ENCODE data around the gene AUH.

Gene AUH

DNA sequence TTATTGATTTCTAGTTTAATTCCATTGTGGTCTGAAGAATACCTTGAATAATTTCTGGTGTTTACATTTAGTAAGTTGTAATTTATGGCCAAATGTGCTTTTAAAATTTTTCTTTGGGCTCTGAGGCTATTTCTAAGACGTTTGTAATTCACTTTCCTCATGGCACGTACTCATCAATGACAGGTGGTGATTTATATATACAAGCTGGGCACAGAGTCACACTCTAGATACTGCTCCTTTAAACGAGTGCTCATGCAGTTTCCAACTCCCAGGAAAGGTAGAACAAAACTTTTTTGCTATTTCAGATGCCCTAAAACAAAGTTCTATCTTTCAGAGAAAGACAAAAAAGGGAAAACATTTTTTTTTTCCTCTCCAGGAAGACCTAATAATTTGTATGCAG lies 146.9 kb downstream of the AUH start:
- in situ Hi-C loops (cut with HindIII; ENCODE audit: low pct_unique_long_range_greater_than_20kb, low sequenced_read_pairs) = no loop called here
- TF ChIP-seq JUND (IDR thresholded peaks at IDR 0.05; ENCODE audit: low read depth) = no peak
- DNase-seq (ENCODE audit: low read depth in 1 of 2, low spot score in 1 of 2) = no peak

DNA sequence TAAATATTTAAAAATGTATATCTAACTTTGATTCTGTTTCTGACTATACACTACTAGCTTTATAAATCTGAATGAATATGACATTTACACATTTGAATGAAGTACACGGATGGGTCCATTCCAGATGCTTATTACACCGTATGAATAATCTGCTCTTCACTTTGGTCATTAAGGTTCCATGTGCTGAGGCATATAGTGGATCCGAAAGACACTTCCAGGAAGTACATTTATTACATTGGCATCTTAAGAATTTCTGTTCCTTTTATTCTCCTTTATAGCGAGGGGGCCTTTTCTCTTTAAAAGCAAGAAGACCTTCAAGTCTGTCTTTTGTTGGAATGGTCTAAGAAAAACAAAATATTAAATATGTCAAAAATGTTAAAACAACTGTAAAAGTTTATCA lies 147.6 kb downstream of the AUH start:
- in situ Hi-C loops (cut with HindIII; ENCODE audit: low pct_unique_long_range_greater_than_20kb, low sequenced_read_pairs) = no loop called here
- no peak for TF ChIP-seq JUND (IDR thresholded peaks at IDR 0.05; ENCODE audit: low read depth)
- DNase-seq (ENCODE audit: low read depth in 1 of 2, low spot score in 1 of 2) = no peak

DNA sequence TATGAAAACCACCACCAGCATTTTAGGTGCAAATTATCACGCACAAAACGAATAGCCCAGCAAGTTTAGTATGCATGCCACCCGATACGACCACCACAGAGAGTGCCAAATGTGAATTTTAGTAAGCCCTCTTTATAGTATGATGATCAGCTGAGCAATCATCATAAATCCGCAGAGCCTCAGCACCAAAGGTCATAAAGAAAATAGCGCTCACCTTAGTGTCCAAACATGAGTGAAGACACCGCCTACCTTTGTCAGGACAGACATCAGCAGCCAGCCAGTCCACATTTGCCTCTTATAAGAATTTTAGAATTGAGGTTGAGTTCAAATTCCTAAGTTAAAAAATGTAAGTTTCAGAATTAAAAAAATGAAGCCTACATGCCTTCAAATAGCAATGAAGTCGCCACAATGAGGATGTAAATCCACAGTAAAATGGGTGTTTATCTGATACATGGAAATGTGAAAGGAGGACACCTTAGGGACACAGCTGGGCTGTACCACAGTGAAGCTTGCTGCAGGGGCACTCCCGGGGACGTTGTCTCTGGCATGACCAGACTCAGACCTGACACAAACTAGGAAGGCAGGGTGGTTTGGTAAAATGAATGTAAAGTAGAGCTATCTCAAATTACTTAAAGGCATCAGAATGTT lies 149.0 kb downstream of the AUH start:
- in situ Hi-C loops (cut with HindIII; ENCODE audit: low pct_unique_long_range_greater_than_20kb, low sequenced_read_pairs) = no loop called here
- no peak for TF ChIP-seq JUND (IDR thresholded peaks at IDR 0.05; ENCODE audit: low read depth)
- DNase-seq (ENCODE audit: low read depth in 1 of 2, low spot score in 1 of 2) = no peak

DNA sequence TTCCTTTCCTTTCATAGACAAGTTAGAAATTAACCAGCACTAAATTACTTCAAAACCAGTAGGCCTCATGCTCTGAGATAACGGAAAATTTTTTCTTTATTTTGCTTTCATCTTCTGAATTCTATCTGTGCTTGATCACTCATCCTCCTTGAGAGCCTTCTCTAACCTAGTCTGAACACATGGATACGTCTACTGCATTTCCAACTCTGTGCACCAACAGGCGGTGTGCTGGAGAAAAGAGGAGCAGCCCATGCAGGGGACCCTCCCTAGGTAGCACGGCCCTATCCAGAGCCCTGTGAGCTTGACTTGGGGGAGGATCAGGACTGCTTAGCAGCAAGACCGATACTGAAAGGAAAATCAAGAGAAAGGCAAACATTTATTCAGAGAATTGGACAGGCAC lies 149.8 kb downstream of the AUH start:
- in situ Hi-C loops (cut with HindIII; ENCODE audit: low pct_unique_long_range_greater_than_20kb, low sequenced_read_pairs) = no loop called here
- no peak for TF ChIP-seq JUND (IDR thresholded peaks at IDR 0.05; ENCODE audit: low read depth)
- DNase-seq (ENCODE audit: low read depth in 1 of 2, low spot score in 1 of 2) = no peak

DNA sequence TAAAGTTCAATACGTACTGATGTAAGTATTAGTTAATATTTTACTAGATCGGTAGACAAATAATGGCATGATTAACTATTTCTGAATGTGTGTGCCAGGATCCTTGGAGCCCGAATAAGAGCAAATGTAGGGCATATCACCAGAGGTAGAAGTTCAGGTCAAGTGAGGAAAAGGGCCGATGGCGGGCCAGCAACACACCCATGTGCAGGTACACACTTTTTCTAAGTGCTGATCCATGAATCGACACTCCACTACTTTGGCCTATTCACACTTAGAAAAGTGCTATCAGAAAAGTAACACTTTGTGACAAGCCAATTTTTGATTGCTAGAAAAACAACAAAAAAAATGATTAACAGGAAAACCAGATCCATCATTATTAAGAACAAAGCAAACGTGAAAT lies 150.3 kb downstream of the AUH start:
- in situ Hi-C loops (cut with HindIII; ENCODE audit: low pct_unique_long_range_greater_than_20kb, low sequenced_read_pairs) = no loop called here
- DNase-seq (ENCODE audit: low read depth in 1 of 2, low spot score in 1 of 2) = no peak
- no peak for TF ChIP-seq JUND (IDR thresholded peaks at IDR 0.05; ENCODE audit: low read depth)

DNA sequence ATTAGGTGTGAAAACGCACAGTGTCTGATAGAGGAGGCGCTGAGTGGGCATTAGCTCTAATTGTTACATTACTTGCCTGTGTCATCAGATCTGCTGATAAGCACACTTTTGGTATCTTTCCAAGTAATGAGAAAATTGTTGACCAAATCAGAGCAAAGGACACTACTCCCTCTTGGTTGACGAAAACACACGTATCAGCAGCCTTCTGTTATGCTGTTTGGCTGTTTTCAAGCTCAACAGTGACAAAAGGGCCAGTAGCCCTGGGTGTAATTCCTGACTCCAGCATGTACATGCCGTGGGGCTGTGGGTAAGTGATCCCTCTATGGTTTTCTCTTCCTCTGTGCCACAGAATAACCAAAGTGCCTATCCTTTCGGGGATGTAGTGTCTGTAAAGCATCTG lies 151.4 kb downstream of the AUH start:
- in situ Hi-C loops (cut with HindIII; ENCODE audit: low pct_unique_long_range_greater_than_20kb, low sequenced_read_pairs) = no loop called here

DNA sequence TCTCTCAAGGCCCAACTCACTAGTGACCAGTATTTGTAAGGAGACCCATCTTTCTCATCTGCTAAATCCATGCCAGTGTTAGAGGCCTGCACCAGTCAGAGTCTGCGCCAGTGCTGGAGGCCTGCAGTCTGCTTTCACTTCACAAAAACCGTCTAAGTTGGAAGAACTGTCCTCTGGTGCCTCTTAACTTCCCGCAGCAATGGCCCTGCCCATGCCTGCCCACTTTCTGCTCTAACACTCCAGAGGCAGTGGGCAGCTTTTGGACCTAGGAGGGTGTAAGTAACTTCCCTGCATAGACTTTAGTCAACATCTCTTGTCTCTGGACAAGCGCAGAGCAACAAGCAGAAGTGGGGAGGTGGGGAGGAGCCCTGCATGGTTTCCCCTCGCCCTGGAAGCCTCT lies 152.9 kb downstream of the AUH start:
- TF ChIP-seq JUND (IDR thresholded peaks at IDR 0.05; ENCODE audit: low read depth) = no peak
- DNase-seq (ENCODE audit: low read depth in 1 of 2, low spot score in 1 of 2) = no peak
- in situ Hi-C loops (cut with HindIII; ENCODE audit: low pct_unique_long_range_greater_than_20kb, low sequenced_read_pairs) = no loop called here

More for the DNA sequence above, 151.4 kb downstream of the AUH start:
- no peak for DNase-seq (ENCODE audit: low read depth in 1 of 2, low spot score in 1 of 2)
- no peak for TF ChIP-seq JUND (IDR thresholded peaks at IDR 0.05; ENCODE audit: low read depth)

DNA sequence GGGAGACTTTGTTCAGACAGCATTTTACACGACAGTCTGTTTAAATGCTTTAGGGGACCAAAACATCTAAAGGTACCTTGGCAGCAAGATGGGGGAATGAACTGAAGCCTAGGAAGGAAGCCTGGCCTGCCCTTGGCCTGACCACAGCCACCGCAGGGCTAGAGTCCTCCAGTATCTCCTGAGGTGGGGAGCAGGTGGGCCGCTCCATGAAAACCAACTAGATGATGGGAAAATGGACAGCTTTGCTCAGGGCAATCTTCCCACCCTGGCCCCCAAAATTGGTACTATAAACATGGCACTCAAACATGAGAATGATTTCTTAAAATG lies 153.3 kb downstream of the AUH start:
- TF ChIP-seq JUND (IDR thresholded peaks at IDR 0.05; ENCODE audit: low read depth) = no peak
- in situ Hi-C loops (cut with HindIII; ENCODE audit: low pct_unique_long_range_greater_than_20kb, low sequenced_read_pairs) = no loop called here
- no peak for DNase-seq (ENCODE audit: low read depth in 1 of 2, low spot score in 1 of 2)

DNA sequence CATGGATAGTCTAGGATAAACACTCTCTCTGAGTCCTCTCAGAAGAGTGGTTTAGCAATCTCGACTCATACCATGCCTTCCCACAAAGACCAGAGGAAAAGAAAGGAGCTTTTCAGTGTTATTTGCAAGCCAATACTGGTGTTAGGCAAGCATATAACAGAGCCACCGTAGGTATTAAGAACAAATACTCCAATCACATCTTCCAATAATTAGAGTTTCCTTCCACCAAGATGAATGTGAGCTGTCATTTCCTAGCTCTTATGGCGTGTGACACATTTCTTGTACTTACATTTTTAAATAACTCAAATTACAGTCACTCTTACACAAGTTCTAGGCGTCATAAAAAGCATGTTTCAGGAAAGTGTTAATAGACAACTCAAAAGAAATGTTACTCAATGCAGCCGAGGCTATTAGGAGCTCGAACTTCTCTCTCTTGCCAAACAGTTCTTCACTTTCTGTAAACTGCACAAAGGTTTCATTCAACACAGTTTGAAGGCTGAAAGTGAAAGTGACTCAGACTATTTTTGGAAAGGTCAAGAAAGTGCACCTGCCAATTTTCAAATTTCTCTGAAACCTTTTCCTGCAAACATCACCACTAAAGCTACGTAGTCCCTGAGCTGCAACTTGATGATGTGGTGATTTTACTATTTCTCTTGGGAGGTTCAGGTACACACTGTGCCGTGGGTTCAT lies 153.8 kb downstream of the AUH start:
- DNase-seq (ENCODE audit: low read depth in 1 of 2, low spot score in 1 of 2) = no peak
- TF ChIP-seq JUND (IDR thresholded peaks at IDR 0.05; ENCODE audit: low read depth) = no peak
- in situ Hi-C loops (cut with HindIII; ENCODE audit: low pct_unique_long_range_greater_than_20kb, low sequenced_read_pairs) = no loop called here

DNA sequence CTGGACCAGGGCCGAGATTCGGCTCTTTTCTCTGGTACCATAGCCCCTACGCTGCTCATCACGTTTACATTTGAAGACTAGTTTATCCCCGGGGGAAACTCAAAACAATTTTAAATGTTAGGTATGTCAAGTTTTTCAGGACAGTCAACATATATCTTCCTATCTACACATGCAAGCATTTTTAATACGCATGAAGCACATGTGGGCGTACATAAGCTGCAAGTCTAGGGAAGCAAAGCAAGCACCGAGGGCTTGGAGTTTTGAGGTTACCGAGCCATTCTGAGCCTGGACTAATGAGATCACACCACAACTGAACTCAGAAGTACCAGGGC lies 154.4 kb downstream of the AUH start:
- DNase-seq (ENCODE audit: low read depth in 1 of 2, low spot score in 1 of 2) = no peak
- in situ Hi-C loops (cut with HindIII; ENCODE audit: low pct_unique_long_range_greater_than_20kb, low sequenced_read_pairs) = no loop called here
- no peak for TF ChIP-seq JUND (IDR thresholded peaks at IDR 0.05; ENCODE audit: low read depth)

DNA sequence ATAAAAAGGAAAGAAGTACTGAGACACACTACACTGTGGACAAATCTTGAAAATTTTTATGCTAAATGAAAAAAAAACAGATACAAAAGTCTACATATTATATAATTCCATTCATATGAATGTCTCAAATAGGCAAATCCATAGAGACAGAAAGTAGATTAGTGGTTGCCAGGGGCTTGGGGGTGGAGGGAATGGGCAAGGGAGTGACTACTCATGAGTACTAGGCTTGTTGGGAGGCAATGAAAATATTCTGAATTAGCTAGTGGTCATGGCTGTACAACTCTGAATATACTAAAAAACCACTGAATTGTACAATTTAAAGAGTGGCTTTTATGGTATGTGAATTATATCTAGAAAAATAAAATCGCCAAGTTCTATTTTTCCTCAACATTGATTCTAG lies 154.9 kb downstream of the AUH start:
- TF ChIP-seq JUND (IDR thresholded peaks at IDR 0.05; ENCODE audit: low read depth) = no peak
- no peak for DNase-seq (ENCODE audit: low read depth in 1 of 2, low spot score in 1 of 2)
- in situ Hi-C loops (cut with HindIII; ENCODE audit: low pct_unique_long_range_greater_than_20kb, low sequenced_read_pairs) = no loop called here

DNA sequence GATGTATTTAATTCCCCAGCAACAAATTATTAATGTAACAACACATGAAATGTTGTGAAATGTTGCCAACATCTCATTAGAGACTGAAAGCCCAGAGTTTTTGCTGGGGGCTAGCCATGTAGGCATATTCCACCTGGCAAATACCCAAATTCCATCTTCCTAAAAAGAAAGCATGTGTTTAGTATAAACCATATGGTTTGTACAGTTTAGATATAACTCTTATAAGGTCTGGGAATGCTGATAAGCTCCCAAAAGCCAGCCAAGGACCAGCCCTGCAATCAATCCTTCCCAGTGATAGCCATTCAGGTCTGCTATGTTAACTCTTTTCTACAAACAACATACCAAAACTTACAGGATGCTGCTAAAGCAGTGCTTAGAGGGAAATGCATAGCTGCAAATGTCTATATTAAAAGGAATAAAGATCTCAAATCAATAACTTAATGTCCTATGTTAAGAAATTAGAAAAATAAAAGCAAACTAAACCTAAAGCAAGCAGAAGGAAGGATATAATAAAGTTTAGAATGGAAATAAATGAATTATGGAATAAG lies 158.9 kb downstream of the AUH start:
- TF ChIP-seq JUND (IDR thresholded peaks at IDR 0.05; ENCODE audit: low read depth) = no peak
- in situ Hi-C loops (cut with HindIII; ENCODE audit: low pct_unique_long_range_greater_than_20kb, low sequenced_read_pairs) = no loop called here
- DNase-seq (ENCODE audit: low read depth in 1 of 2, low spot score in 1 of 2) = no peak

DNA sequence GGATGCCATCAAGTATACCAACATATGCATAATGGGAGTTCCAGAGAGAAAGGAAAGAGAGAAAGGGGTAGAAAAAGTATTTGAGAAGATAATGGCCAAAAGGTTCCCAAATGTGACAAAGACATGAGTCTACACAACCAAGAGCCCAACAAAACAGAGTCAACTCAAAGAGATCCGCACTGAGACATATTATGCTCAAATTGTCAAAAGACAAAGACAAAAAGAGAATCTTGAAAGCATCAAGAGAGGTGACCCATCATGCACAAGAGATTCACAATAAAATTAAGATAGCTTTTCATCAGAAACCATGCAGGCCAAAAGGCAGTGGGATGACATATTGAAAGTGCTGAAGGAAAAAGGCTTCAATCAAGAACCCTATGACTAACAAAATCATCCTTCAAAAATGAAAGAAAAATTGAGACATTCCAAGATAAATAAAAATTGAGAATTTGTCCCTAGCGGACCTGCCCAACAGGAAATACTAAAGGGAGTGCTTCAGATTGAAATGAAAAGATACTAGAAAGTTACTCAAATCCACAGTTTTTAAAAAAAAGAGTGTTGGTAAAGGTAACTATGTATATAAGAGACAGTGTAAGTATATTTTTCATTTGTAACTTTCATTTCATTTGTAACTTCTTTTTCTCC lies 160.9 kb downstream of the AUH start:
- in situ Hi-C loops (cut with HindIII; ENCODE audit: low pct_unique_long_range_greater_than_20kb, low sequenced_read_pairs) = no loop called here
- TF ChIP-seq JUND (IDR thresholded peaks at IDR 0.05; ENCODE audit: low read depth) = no peak
- DNase-seq (ENCODE audit: low read depth in 1 of 2, low spot score in 1 of 2) = no peak
